ENCODE results near the gene PIK3CD.

The PIK3CD gene

DNA sequence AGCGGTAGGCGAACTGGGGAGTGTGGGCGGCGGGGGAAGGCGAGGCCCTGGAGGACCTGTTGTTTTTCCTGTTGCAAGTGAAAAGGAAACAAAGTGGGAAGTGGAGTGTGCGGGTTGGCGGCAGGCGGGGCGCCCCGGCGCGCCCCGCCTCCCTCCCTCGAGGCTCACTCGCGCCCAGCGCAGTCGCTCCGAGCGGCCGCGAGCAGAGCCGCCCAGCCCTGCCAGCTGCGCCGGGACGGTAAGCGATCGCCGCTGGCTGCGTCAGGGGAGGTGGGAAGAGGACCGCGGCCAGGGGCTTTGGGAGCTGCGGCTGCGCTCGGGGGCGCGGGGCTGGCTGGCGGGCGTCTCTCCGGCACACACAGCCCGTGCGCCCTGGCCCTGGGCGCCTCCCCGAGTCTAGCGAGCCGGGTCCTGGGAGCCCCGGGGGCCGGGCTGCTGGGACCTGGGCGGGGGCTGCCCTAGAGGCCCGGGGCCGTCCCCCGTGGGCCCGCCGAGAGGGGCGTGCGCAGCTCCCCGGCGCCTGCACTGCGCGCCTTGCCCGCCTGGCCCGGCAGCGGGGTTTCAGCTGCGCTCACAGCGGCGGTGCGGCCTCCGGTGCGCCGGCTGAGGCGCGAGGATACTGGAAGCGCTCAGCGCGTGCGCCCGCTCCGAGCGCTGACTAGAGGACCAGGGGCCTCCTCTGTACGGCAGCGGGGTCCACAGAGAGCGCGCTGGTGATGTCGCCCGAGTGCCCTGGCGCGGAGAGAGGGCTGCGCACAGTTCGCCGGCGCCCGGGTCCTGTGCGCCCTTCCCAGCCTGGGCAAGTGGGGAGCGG lies at the start of gene PIK3CD:
Gene PIK3CD (plus strand): TSS at position 167 of the 814 bp plus-strand sequence. CDS start 58,725 bp downstream, outside the sequence.
- no peak for DNase-seq

GRCh38 chr1:9601942-9602793 lies 49.4 kb upstream of the PIK3CD start:
- DNase-seq = no peak

DNA sequence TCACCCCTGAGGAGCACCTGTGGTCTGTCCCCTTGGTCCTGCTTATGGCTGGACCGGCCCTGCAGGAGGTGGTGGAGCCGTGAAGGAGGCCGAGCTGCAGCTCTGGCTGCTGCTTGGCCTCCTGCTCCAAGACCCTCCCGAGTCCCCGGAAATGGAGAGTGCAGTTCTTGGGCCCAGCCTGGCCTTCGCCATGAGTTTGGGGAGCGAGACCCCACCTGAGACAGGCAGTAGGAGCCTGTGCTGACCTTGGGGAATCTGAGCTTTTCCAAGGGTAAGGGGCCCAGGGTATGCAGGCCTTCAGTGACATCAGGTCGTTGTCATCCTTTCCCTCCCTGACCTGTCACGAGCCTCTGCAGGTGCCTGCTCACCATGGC lies 48.8 kb upstream of the PIK3CD start:
- no peak for DNase-seq

- DNase-seq = no peak
These were observed 48.2 kb upstream of the PIK3CD start for GRCh38 chr1:9603307-9603706.

DNA sequence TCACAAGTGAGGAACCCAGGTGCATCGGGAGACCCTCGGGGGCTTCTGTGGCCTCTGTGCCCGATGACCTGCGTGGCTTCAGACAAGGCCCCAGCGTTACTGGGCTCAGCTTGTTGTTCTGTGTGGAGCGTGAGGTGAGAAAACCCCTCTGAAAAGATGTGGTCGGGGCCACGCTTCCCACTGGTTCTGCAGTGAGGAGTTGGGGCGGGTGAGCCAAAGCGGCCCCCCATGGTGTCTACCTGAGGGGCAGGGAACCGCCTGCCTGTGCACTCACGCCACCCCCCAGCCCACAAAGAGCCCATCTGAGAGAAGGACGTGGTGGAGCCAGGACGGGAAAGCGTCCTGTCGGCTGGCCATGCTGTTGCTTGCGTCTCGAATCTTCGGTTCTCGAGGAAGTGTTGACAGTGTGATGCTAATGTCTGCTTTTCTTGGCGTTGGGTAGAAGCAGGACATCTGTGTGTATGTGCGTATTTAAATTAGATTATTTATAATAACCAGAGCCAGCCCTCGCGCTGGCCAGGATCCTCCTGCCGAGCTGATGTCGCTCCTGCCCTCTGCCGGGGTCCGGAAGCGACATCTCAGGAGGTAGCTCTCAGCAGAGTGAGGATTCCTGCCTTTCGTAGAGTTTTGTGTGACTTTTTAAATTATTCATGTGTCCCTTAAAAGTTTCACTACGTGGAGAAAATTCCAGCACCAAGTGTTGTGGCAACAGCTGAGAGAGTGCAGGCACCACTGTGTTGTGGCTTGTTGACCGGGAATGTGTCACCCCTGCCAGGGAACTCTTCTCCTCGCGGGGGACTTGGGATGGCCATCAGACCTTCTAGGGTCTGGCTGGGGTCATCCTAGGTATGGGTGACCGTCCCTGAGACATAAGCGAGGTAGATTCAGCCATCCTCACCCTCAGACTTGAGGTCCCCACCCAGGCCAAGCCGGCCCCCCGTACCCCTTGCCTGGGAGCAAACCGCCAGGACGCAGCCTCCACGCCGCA lies 47.5 kb upstream of the PIK3CD start:
- DNase-seq = no peak

GRCh38 chr1:9604836-9605235 lies 46.7 kb upstream of the PIK3CD start:
- DNase-seq = no peak

GRCh38 chr1:9605946-9606455 lies 45.5 kb upstream of the PIK3CD start:
- no peak for DNase-seq

DNA sequence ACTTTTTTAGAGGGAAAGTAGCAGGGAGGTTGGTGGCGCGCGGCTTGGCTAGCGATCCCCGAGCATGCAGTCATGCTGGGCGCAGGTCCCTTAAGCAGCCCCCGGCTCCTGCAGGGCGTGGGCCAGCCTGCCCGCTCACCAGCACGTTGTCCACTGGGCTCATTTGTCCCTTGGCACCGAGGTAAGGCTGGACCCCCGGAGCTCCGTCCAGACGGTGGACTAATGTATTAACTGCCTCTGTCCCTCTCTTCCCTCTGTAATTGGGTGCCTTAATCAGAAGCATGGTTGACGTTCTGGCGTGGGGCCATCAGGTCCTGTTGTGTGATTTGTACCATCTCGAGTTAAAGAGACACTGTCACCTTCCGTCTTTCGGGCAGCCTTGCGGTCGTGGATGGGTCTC lies 45.1 kb upstream of the PIK3CD start:
- no peak for DNase-seq

GRCh38 chr1:9606948-9607347 lies 44.6 kb upstream of the PIK3CD start:
- no peak for DNase-seq

- no peak for DNase-seq
These were observed 44.2 kb upstream of the PIK3CD start for GRCh38 chr1:9607352-9607751.

- no peak for DNase-seq
These were observed 41.5 kb upstream of the PIK3CD start for GRCh38 chr1:9609998-9610397.

- no peak for DNase-seq
These were observed 41.0 kb upstream of the PIK3CD start for GRCh38 chr1:9610548-9610947.

DNA sequence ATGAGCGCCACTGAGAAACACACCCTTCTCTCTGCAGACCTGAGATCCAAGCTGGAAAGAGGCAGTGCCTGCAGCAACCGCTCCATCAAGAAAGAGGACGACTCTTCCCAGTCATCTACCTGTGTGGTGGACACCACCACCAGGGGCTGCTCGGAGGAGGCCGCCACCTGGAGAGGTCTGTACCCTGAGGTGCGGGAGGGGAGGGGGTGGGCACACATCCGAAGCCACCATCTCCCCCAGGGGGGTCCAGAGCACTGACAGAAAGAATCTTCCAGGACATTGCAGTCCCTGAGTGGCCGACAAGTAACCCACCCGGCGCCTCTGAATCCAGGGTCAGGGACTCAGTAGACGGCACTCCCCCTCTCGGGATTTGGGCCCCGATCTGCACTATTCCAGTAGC lies 39.8 kb upstream of the PIK3CD start:
- no peak for DNase-seq

DNA sequence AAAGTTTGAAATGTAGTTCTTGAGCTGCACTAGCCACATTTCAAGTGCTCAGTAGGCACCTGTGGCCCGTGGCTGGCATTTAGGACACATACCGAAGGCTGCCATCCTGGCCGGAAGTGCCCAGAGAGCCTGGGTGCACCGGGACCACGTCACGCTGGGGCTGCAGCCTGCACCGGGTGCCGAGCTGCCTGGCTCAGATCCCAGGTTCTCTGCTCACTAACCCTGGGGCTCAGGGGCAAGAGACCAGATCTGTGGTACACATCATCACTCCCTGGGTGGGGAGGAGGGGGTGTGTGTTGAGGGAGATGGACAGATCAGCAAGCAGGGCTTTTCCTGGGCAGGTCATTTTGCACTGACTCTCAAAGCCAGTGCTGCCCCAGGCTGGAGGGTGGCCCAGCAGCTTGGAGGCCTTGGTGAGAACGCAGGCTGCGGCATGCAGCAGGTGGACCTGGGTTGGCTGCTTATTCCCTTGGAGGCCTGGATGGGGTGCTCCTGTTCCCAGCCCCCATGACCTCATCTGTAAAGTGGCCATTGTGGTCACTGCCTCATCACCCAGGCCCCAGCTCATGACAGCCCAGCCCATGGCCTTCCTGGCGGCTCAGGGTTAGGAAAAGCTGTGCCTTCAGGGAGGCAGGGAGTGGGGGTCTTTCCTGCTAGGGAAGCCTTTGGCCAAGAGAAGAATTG lies 39.2 kb upstream of the PIK3CD start:
- DNase-seq = no peak

DNA sequence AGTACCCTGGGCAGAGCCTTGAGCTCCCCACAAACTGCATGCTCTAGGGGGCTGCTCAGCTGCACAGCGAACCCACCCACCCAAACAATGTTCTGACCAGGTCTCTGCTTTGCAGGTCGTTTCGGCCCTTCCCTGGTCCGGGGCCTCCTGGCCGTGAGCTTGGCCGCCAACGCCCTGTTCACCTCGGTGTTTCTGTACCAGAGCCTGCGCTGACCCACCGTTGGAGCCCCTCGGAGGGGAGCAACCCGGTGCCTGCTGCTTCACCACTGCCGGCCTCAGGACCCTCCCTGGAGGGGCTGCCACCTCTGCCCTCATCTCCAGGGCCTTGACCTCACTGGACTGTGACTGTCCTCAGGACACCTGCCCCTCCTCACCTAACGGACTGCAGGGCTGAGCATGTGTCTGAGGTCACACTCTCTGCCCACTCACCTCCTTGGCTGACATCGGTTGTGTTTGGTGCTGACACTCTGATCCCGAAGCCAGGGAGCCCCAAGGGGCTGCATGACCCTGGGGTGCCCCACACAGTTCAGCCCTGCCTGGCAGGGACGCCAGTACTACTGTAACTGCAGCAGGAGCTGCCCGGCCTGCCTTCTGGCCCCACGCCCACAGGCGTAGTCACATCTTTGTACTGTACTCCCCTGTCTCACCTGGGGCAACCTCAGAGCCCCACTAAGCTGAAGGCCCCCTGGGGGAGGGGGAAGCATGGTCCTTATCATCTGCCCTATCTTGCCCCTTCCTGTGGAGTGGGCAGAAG lies 38.5 kb upstream of the PIK3CD start:
- no peak for DNase-seq

- no peak for DNase-seq
These were observed 37.8 kb upstream of the PIK3CD start for GRCh38 chr1:9613625-9614299.

GRCh38 chr1:9615316-9616063 lies 36.0 kb upstream of the PIK3CD start:
- DNase-seq = no peak

DNA sequence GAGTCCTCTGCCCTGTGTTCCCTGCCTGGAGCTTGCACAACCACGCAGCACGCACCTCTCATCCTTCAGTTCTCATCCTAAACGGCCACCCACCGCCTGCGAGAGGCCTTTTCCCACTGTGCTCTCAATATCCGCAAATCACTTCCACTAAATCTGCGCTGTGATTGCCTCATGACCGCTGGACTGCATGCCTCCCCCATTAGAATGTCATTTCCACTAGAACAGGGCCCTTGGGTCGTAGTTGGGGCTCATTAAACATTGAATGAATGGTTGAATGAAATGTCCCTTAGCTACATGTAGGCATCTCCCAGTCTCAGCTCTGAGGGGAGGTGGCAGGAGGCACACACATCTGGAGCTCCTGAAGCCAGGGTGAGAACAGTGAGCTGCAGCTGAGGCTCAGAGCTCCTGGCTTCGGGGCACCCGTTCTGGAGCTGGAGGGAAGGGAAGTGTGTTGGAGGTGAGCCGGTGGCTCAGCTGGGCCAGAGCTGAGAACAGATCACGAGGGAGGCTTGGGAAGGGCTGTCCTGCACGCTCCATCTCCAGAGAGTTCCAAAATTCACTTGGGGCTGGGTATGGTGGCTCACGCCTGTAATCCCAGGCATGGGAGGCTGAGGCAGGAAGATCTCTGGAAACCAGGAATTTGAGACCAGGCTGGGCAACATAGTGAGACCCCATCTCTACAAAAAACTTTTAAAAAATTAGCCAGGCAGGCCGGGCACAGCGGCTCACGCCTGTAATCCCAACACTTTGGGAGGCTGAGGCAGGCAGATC lies 32.4 kb upstream of the PIK3CD start:
- DNase-seq = no peak

- no peak for DNase-seq
These were observed 30.5 kb upstream of the PIK3CD start for GRCh38 chr1:9621032-9621431.

Data from NCI-H187 (cell line).